ENCODE data around the gene PFKFB4. TPM values are rescaled to one million over a fixed set of nuclear protein-coding genes. Genes with fewer than 3 reads are reported as not detected.

The PFKFB4 gene
- total RNA-seq, 1 donor from 2014 or later = 39.7 TPM

DNA sequence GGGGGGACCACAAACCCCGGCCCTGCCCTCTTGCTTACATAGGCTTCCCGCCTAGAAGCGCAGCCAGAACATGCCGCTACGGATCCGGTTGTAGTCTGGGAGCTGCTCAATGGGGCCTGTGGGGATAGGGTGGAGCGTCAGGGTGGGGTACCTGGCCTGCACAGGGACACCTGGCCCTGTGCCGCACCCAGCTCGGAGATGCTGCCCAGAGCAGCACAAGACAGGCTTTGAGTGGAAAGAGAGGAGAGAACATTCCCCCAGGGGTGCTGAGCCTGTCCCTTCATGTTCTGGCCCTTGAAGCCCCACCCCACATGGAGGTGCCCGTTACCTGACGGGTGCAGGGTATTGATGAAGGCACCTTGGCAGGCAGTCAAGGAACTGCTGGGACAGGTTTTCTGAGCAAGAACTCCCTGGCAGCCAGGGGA, 42.5 kb upstream of the PFKFB4 start:
- Mint-ChIP-seq H3K27me3 (peaks cover 11% of the 10 kb centered on the region), H3K4me3 (ENCODE audit: low read depth) (no peak overlapping the region), H3K27ac (no peak overlapping the region), H3K36me3 (ENCODE audit: insufficient read depth) (peaks cover 11% of the 10 kb centered on the region), H3K4me1 (ENCODE audit: low read depth) (no peaks in the 10 kb centered on the region), H3K9me3 (ENCODE audit: low read depth) (no peaks in the 10 kb centered on the region)
- DNase-seq (ENCODE audit: low spot score, unreplicated experiment) = no peak
- TF ChIP-seq, protein P1, sequence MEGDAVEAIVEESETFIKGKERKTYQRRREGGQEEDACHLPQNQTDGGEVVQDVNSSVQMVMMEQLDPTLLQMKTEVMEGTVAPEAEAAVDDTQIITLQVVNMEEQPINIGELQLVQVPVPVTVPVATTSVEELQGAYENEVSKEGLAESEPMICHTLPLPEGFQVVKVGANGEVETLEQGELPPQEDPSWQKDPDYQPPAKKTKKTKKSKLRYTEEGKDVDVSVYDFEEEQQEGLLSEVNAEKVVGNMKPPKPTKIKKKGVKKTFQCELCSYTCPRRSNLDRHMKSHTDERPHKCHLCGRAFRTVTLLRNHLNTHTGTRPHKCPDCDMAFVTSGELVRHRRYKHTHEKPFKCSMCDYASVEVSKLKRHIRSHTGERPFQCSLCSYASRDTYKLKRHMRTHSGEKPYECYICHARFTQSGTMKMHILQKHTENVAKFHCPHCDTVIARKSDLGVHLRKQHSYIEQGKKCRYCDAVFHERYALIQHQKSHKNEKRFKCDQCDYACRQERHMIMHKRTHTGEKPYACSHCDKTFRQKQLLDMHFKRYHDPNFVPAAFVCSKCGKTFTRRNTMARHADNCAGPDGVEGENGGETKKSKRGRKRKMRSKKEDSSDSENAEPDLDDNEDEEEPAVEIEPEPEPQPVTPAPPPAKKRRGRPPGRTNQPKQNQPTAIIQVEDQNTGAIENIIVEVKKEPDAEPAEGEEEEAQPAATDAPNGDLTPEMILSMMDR (IDR thresholded peaks at IDR 0.05; ENCODE audit: unreplicated experiment) = no peak

- Mint-ChIP-seq H3K4me1 (ENCODE audit: low read depth) (no peaks in the 10 kb centered on the region), H3K4me3 (ENCODE audit: low read depth) (no peak overlapping the region), H3K36me3 (ENCODE audit: insufficient read depth) (peaks cover 11% of the 10 kb centered on the region), H3K27me3 (peaks cover 11% of the 10 kb centered on the region), H3K9me3 (ENCODE audit: low read depth) (no peaks in the 10 kb centered on the region), H3K27ac (no peak overlapping the region)
- no peak for DNase-seq (ENCODE audit: low spot score, unreplicated experiment)
- TF ChIP-seq, protein P1 (IDR thresholded peaks at IDR 0.05; ENCODE audit: unreplicated experiment) = no peak
These were observed 41.9 kb upstream of the PFKFB4 start for GRCh38 chr3:48598323-48599076.

DNA sequence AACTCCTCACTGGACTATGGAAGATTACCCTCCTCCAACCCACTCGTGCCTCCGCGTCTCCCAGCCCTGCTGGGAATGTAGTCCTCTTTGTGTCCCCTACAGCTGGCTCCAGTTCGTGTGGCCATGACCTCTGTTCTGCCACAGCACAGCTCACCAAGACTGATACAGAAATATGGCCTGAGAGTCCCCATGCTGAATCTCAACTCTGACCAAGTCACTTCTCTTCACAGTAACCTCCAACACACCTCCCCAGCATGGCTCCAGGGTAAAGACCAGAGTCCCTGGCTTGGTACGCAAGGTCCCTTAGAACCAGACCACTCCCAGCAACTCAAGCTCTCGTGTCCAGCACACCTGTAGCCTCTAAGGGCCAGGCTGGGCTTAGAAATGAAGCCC, 40.8 kb upstream of the PFKFB4 start:
- no peak for DNase-seq (ENCODE audit: low spot score, unreplicated experiment)
- Mint-ChIP-seq H3K4me3 (ENCODE audit: low read depth) (no peak overlapping the region), H3K36me3 (ENCODE audit: insufficient read depth) (peaks cover 6% of the 10 kb centered on the region), H3K4me1 (ENCODE audit: low read depth) (no peaks in the 10 kb centered on the region), H3K9me3 (ENCODE audit: low read depth) (no peaks in the 10 kb centered on the region), H3K27me3 (peaks cover 11% of the 10 kb centered on the region), H3K27ac (peak overlapping the region; percentile 15)
- TF ChIP-seq, protein P1 (IDR thresholded peaks at IDR 0.05; ENCODE audit: unreplicated experiment) = no peak

DNA sequence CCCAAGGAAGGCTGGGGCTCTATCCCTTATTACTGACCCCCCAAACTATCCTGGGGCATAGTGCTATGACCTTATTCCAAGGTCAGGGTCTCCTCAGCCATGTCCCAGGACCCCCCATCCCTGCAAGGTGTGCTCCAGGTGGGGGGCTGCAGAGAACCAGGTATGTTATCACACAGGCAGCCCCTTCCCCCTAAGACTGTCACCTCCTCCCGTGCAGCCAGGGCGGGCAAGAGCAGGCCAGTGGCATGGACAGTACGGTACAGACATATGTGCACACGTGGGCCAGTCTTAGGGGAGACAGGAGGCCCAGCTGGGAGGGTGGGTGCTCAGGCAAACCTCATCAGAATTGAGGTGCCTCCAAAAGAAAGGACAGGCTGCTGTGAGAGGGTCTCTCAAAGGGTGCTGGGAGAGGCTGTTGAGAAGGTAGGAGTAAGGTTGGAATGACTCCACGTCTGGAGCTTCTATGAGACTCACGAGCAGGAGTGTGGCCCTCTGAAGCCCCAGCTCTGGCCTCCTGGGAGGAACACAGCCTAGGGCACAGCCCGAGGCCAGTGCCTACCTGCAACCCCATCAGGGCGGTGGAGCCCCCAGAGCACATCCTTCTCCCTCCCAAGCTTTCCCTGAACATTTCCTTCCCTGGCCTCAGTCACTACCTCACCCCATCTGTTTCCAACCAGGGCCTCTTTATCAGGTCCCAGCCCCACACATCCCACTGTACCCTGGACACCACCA, 40.2 kb upstream of the PFKFB4 start:
- no peaks in the 10 kb centered on the region for H3K4me1 Mint-ChIP-seq (ENCODE audit: low read depth)
- peak overlapping the region; percentile 48 for H3K27ac Mint-ChIP-seq
- TF ChIP-seq, protein P1 (IDR thresholded peaks at IDR 0.05; ENCODE audit: unreplicated experiment) = no peak
- peaks cover 11% of the 10 kb centered on the region for H3K27me3 Mint-ChIP-seq
- H3K36me3 Mint-ChIP-seq (ENCODE audit: insufficient read depth) = peaks cover 4% of the 10 kb centered on the region
- no peak overlapping the region for H3K4me3 Mint-ChIP-seq (ENCODE audit: low read depth)
- no peak for DNase-seq (ENCODE audit: low spot score, unreplicated experiment)
- H3K9me3 Mint-ChIP-seq (ENCODE audit: low read depth) = no peaks in the 10 kb centered on the region

DNA sequence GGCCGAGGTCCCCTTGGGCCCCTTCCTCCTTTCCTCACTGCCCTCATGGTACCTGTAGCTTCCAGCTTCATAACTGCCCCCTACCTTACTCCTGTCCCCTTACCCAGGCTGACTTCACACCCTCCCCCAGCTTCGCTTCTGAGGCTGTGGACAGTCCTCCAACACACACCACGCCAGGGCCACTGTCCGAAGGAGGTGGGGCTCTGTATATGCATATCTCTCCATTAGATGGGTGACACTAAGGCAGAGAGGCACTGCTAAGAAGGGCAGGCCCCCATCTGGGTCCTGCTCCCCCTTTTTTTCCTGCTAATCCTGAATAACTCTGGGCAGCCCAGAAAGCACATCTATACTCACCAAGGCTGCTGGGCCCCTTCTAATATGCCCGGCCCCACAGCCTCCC, 39.6 kb upstream of the PFKFB4 start:
- TF ChIP-seq, protein P1 (IDR thresholded peaks at IDR 0.05; ENCODE audit: unreplicated experiment) = no peak
- no peak for DNase-seq (ENCODE audit: low spot score, unreplicated experiment)
- no peaks in the 10 kb centered on the region for H3K9me3 Mint-ChIP-seq (ENCODE audit: low read depth)
- H3K27ac Mint-ChIP-seq = no peak overlapping the region
- H3K4me3 Mint-ChIP-seq (ENCODE audit: low read depth) = no peak overlapping the region
- H3K36me3 Mint-ChIP-seq (ENCODE audit: insufficient read depth) = peaks cover 4% of the 10 kb centered on the region
- H3K27me3 Mint-ChIP-seq = peaks cover 11% of the 10 kb centered on the region
- no peaks in the 10 kb centered on the region for H3K4me1 Mint-ChIP-seq (ENCODE audit: low read depth)

Data from progenitor cell of endocrine pancreas (in vitro differentiated cells).